ENCODE results near the gene RAMP3.

The RAMP3 gene

GRCh38 chr7:45219801-45220435 is 62.3 kb downstream of the RAMP3 start:
- no peak for DNase-seq

- DNase-seq, result peak in 5 of 58 donors; percentile 10 to 33 (median 15)
These were observed 63.4 kb downstream of the RAMP3 start for GRCh38 chr7:45220846-45221618.

- DNase-seq, result no peak
These were observed 64.5 kb downstream of the RAMP3 start for GRCh38 chr7:45221896-45222604.

GRCh38 chr7:45223078-45223477 is 65.5 kb downstream of the RAMP3 start:
- DNase-seq, result no peak

- DNase-seq, result no peak
These were observed 66.4 kb downstream of the RAMP3 start for GRCh38 chr7:45223728-45224630.

DNA sequence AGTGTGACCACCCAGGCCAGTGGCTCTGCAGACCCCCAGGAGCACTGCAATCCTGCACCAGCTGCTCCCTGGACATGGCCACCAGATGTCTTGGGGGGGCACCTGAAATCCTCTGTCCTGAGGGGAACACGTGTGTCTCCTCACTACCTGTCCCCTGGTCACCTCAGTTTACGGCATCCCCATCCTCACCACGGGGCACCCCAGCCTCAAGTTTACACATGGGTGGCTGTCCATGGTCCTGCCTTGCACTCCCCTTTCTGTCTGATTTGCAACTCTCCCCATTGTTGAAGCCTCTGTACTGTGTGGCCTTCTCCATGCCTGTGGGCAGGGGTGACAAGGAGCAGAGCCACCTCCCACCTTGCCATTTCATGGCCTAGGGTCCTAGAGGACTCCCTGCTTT is 67.2 kb downstream of the RAMP3 start:
- no peak for DNase-seq

DNA sequence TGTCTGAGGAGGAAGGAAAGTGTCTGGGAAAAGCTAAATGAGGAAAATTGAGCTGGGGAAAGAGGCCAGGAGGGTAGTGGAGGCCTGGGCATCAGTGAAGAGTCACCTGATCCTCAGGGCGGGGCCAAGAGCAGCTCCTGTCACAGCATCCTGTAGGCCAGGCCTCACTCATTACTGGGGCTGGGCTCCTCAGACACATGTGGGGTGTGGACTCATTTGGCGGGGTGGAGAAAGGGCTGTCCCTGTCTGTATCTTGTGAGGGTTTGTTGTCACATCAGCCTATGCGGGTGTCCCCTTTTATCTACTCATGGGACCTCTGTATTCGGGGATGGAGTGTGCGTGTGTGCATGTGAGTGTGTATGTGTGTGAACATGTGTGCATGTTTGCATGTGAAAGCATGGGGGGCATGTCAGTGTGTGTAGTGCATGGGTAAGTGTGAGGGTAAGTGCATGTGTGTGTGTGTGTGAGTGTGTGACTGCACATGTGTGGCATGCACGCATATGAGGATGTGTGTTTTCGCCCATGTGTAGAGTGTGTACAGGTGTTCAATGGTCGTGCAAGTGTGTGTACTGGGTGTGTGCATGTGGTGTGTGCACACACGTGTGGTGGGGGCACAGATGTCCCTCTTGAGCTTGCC is 67.8 kb downstream of the RAMP3 start:
- DNase-seq, result no peak

GRCh38 chr7:45225948-45226335 is 68.4 kb downstream of the RAMP3 start:
- DNase-seq, result no peak

GRCh38 chr7:45229156-45229920 is 71.7 kb downstream of the RAMP3 start:
- no peak for DNase-seq

- DNase-seq, result no peak
These were observed 72.5 kb downstream of the RAMP3 start for GRCh38 chr7:45230083-45230482.

DNA sequence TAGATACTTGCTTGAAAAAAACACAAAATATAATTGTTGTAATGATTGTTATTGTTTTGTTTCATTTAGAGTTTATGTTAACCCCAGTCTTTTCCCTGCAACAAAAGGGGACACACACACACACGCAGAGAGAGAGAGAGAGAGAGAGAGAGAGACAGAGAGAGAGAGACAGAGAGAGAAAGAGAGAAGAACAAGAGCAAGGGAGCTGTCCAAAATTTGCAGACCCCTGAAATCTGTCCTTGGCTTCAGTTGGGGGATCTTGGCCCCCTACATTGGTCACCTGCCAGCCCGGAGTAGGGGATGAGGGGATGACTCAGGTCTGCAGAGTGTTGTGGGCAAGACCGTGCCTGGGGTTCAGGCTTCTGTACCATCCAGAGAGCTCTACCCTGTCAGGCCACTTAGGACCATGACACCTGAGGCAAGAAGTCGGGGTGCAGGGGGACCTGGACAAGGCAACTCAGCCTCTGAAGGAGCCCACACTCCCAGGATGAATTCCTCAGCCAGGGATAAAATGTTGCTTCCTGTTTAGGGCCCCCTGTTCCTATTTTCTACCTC is 73.1 kb downstream of the RAMP3 start:
- DNase-seq, result no peak

GRCh38 chr7:45233249-45233775 is 75.7 kb downstream of the RAMP3 start:
- no peak for DNase-seq
